ENCODE results near the gene ENTR1.

GRCh38 chr9:136418182-136419091 lies 8.0 kb upstream of the ENTR1 start:
- TF ChIP-seq, protein P1, sequence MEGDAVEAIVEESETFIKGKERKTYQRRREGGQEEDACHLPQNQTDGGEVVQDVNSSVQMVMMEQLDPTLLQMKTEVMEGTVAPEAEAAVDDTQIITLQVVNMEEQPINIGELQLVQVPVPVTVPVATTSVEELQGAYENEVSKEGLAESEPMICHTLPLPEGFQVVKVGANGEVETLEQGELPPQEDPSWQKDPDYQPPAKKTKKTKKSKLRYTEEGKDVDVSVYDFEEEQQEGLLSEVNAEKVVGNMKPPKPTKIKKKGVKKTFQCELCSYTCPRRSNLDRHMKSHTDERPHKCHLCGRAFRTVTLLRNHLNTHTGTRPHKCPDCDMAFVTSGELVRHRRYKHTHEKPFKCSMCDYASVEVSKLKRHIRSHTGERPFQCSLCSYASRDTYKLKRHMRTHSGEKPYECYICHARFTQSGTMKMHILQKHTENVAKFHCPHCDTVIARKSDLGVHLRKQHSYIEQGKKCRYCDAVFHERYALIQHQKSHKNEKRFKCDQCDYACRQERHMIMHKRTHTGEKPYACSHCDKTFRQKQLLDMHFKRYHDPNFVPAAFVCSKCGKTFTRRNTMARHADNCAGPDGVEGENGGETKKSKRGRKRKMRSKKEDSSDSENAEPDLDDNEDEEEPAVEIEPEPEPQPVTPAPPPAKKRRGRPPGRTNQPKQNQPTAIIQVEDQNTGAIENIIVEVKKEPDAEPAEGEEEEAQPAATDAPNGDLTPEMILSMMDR (CRISPR knock-in tag; IDR thresholded peaks at IDR 0.05) = no peak
- TF ChIP-seq STAT6 (CRISPR knock-in tag; IDR thresholded peaks at IDR 0.05; ENCODE audit: borderline replicate concordance) (no peak), ZBTB26 (CRISPR knock-in tag; IDR thresholded peaks at IDR 0.05; ENCODE audit: borderline replicate concordance) (no peak), ZBTB40 (IDR thresholded peaks at IDR 0.05) (no peak), ZBTB40 (CRISPR knock-in tag; IDR thresholded peaks at IDR 0.05) (no peak), MYC (CRISPR knock-in tag; IDR thresholded peaks at IDR 0.05; ENCODE audit: borderline replicate concordance) (no peak)

Measured in HepG2 (cell line).